GM13977 (cell line): ENCODE results near the gene SLC6A15.

Experiments
- DNase-seq: peaks from one replicate; pipeline ENCODE4 v3.0.0; 2012; ENCODE audit warnings: low spot score
- CTCF ChIP-seq: IDR thresholded peaks from 2 replicates; pipeline ENCODE4 v1.5.1; 2012; ENCODE audit warnings: mild to moderate bottlenecking, control low read depth; ENCODE audit not compliant: insufficient read depth; ENCODE audit errors: extremely low read depth, missing control alignments
- in situ Hi-C: fragments of 300-500 bp; cut with MboI; formaldehyde crosslinking; loops from one replicate; pipeline ENCODE4 v1.12.0; 2022; ENCODE audit warnings: low sequenced_read_pairs, low pct_unique_long_range_greater_than_20kb, mixed read lengths, inconsistent platforms; ENCODE audit not compliant: unreplicated experiment

The SLC6A15 gene

DNA sequence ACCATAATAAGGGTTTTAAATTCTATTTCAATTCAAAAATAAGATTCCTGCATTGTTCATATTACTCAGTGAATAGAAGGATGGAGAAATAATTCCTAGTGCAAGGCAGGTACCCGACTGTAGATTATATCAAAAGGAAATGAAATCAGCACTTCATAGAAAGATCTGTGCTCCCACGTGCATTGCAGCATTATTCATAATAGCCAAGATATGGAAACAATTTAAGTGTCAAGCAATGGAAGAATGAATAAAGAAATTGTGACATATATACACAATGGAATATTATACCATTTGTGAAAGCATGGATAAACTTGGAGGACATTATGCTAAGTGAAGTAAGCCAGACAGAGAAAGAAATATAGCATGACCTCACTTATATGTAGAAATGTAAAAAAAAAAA lies 53.8 kb downstream of the SLC6A15 start:
- TF ChIP-seq CTCF = no peak
- in situ Hi-C loops = no loop called here
- DNase-seq = no peak

- in situ Hi-C loops = no loop called here
- no peak for DNase-seq
- no peak for TF ChIP-seq CTCF
Observed at GRCh38 chr12:84857525-84858208, 54.9 kb downstream of the SLC6A15 start.

GRCh38 chr12:84856156-84856900 lies 56.3 kb downstream of the SLC6A15 start:
- DNase-seq = no peak
- TF ChIP-seq CTCF = no peak
- in situ Hi-C loops = no loop called here

GRCh38 chr12:84843593-84844144 lies 68.9 kb downstream of the SLC6A15 start:
- in situ Hi-C loops = no loop called here
- no peak for DNase-seq
- no peak for TF ChIP-seq CTCF

GRCh38 chr12:84842406-84843013 lies 70.1 kb downstream of the SLC6A15 start:
- peak; percentile 6 for DNase-seq
- in situ Hi-C loops = no loop called here
- peak; percentile 65 for TF ChIP-seq CTCF

DNA sequence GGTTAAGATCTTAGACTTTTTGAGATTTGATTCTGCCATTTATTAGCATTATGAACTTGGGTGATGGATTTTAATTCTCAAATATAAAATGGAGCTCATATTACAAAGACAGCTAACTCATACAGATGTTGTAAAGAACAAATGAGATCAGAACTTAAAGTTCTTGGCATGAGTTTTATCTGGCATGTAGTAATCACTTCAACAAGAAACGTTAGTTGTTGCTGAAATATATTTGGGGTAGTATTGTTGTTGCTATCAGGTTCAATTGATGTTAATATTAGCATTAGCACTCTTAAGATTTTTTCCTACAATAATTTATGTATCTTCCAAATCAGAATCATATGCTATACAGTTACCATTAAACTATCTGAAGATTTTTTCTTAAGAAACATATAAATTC lies 71.0 kb downstream of the SLC6A15 start:
- TF ChIP-seq CTCF = no peak
- DNase-seq = no peak
- in situ Hi-C loops = no loop called here
